A549 (cell line): ENCODE results near the gene TNNC1. TPM values are rescaled to one million over a fixed set of nuclear protein-coding genes. Genes with fewer than 3 reads are reported as not detected.

Experiments used
- ATAC-seq, 2 experiments: fragments of 200-7000 bp in 1 of 2; fragments of >200 bp in 1 of 2; cut with Nextera tagmentation in 1 of 2; cut with Tn5 transposase in 1 of 2; 3 replicates each; pipeline versions ENCODE4 v1.8.0 to v1.9.1; 2018 to 2020; ENCODE audit warnings: mild to moderate bottlenecking in 1 of 2, moderate library complexity in 1 of 2
- CTCF ChIA-PET: fragments of 300-600 bp; sonication (Branson Sonifier 250); formaldehyde crosslinking; extraction: SDS; loops from one replicate; lab custom pipeline; 2021; ENCODE audit warnings: antibody characterized with exemption, inconsistent platforms; lab: Yijun Ruan, JAX
- POLR2A ChIA-PET: fragments of 350-600 bp; formaldehyde crosslinking; extraction: SDS; loops from one replicate; lab custom pipeline; 2021; ENCODE audit warnings: antibody characterized with exemption, inconsistent platforms; lab: Yijun Ruan, JAX
- DNase-seq, 2 experiments: peaks; one replicate each; pipeline versions ENCODE4 v3.0.0 to v3.0.0-alpha.2; 2011 to 2016; ENCODE audit warnings: low read depth in 1 of 2, low spot score in 1 of 2
- FAIRE-seq: peaks from 2 replicates; lab custom pipeline; 2011; peaks lifted over from hg19 to GRCh38; lab: Jason Lieb, UNC
- H3K27ac ChIP-seq, 2 experiments: fragments of >200 bp; sonication (Bioruptor Twin); formaldehyde crosslinking; 3 replicates each; pipeline ENCODE4 v1.5.1; 2016 to 2017
- H3K4me1 ChIP-seq: fragments of >200 bp; sonication (Bioruptor Twin); formaldehyde crosslinking; 3 replicates; pipeline ENCODE4 v1.6.1; 2016
- H3K4me2 ChIP-seq: fragments of >200 bp; sonication (Bioruptor Twin); formaldehyde crosslinking; 3 replicates; pipeline ENCODE4 v1.6.1; 2016
- H3K4me3 ChIP-seq: fragments of >200 bp; sonication (Bioruptor Twin); formaldehyde crosslinking; 3 replicates; pipeline ENCODE4 v1.5.1; 2016
- H3K9me3 ChIP-seq: fragments of >200 bp; sonication (Bioruptor Twin); formaldehyde crosslinking; 3 replicates; pipeline ENCODE4 v1.6.1; 2016
- CBX8 ChIP-seq: fragments of 200-600 bp; sonication (generic); IDR thresholded peaks from 2 replicates; pipeline ENCODE4 v1.6.1; 2016
- CTCF ChIP-seq: fragments of >200 bp; sonication (Bioruptor Twin); formaldehyde crosslinking; IDR thresholded peaks from 3 replicates; pipeline ENCODE4 v1.5.1; 2016
- EHF ChIP-seq: fragments of 250-450 bp; sonication (Bioruptor Pico); IDR thresholded peaks from 2 replicates; pipeline ENCODE4 v1.5.0; 2020; ENCODE audit warnings: mild to moderate bottlenecking
- GATA3 ChIP-seq: IDR thresholded peaks from 2 replicates; pipeline ENCODE4 v1.6.1; 2012; ENCODE audit warnings: borderline replicate concordance
- HOXB5 ChIP-seq: fragments of 250-450 bp; sonication (Bioruptor Pico); IDR thresholded peaks from 2 replicates; pipeline ENCODE4 v1.5.0; 2020; ENCODE audit warnings: mild to moderate bottlenecking, moderate library complexity
- MAFK ChIP-seq: fragments of 450-650 bp; IDR thresholded peaks from 2 replicates; pipeline ENCODE4 v1.6.1; 2014; ENCODE audit not compliant: partially characterized antibody
- MAX ChIP-seq: IDR thresholded peaks from 2 replicates; pipeline ENCODE4 v1.6.1; 2012
- MAZ ChIP-seq: fragments of 150-350 bp; IDR thresholded peaks from 2 replicates; pipeline ENCODE4 v1.6.1; 2014; ENCODE audit warnings: antibody characterized with exemption, low read depth, low read length, borderline replicate concordance
- NPAS2 ChIP-seq: fragments of 250-450 bp; sonication (Bioruptor Pico); IDR thresholded peaks from 2 replicates; pipeline ENCODE4 v1.8.0; 2022; ENCODE audit warnings: mild to moderate bottlenecking, moderate library complexity, borderline replicate concordance
- PBX3 ChIP-seq: IDR thresholded peaks from 2 replicates; pipeline ENCODE4 v1.6.1; 2012
- RAD21 ChIP-seq, 2 experiments: fragments of >200 bp in 1 of 2; sonication (Bioruptor Twin) in 1 of 2; formaldehyde crosslinking in 1 of 2; IDR thresholded peaks in 1 of 2; conservative IDR thresholded peaks in 1 of 2; 2 replicates in 1 of 2; 3 replicates in 1 of 2; pipeline ENCODE4 v1.6.1; 2012 to 2018; ENCODE audit warnings: inconsistent platforms in 1 of 2
- RARB ChIP-seq: fragments of 250-450 bp; sonication (Bioruptor Pico); IDR thresholded peaks from 2 replicates; pipeline ENCODE4 v1.8.0; 2021; ENCODE audit warnings: mild to moderate bottlenecking, moderate library complexity
- RFX5 ChIP-seq: fragments of 450-650 bp; IDR thresholded peaks from 2 replicates; pipeline ENCODE4 v1.7.1; 2014; ENCODE audit warnings: antibody characterized with exemption, mild to moderate bottlenecking, moderate library complexity
- TFCP2L1 ChIP-seq: fragments of 250-450 bp; sonication (Bioruptor Pico); IDR thresholded peaks from 2 replicates; pipeline ENCODE4 v1.5.0; 2021; ENCODE audit warnings: mild to moderate bottlenecking
- ZC3H11A ChIP-seq: fragments of 450-650 bp; IDR thresholded peaks from 2 replicates; pipeline ENCODE4 v1.6.1; 2014; ENCODE audit warnings: antibody characterized with exemption, mild to moderate bottlenecking
- ZFP36 ChIP-seq: fragments of 450-650 bp; IDR thresholded peaks from 2 replicates; pipeline ENCODE4 v1.6.1; 2014; ENCODE audit warnings: borderline replicate concordance; ENCODE audit not compliant: partially characterized antibody
- ZNF302 ChIP-seq: fragments of 250-450 bp; sonication (Bioruptor Pico); IDR thresholded peaks from 2 replicates; pipeline ENCODE4 v1.9.0; 2021; ENCODE audit warnings: inconsistent platforms, mild to moderate bottlenecking, moderate library complexity
- WGBS: methylation state at CpG from one replicate; pipeline ENCODE4 v1.1.6; 2017; ENCODE audit errors: missing lambda C conversion rate; 5-methylcytosine and 5-hydroxymethylcytosine counted together
- polyA plus RNA-seq, 4 experiments: library from polyadenylated mRNA; depleted of rRNA in 3 of 4; stranded (reverse); fragments of >200 nt; fragmentation: RNase III in 1 of 4; extraction: RNeasy Plus Mini Kit Qiagen cat#74134 plus additional on column Dnase treatment in 1 of 4; gene quantifications; 2 replicates in 3 of 4; 3 replicates in 1 of 4; pipeline ENCODE4 v1.2.3, GENCODE V29; 2011 to 2017
- TF ChIP-seq, protein P1 (sequence below): IDR thresholded peaks from 2 replicates; pipeline ENCODE4 v1.6.1; 2012; ENCODE audit warnings: low read depth, borderline replicate concordance

Gene TNNC1
- polyA plus RNA-seq, 2 of the 4 experiments (the other 2 are of a cell fraction): 2.6 to 4.5 TPM

- ChIA-PET CTCF (no interaction called here), POLR2A (no interaction called here)
- WGBS: 86% methylated on average over 8 of the region's 16 CpGs
- FAIRE-seq (no peak), ATAC-seq (no peak), DNase-seq (no peak)
- no peak overlapping the region for H3K4me3 ChIP-seq
- H3K9me3 ChIP-seq: no peaks in the 10 kb centered on the region
- TF ChIP-seq ZNF302 (CRISPR knock-in tag) (no peak), ZFP36 (no peak), ZC3H11A (no peak), PBX3 (no peak), HOXB5 (no peak), MAZ (no peak), RARB (no peak), TFCP2L1 (CRISPR knock-in tag) (no peak), CBX8 (no peak), NPAS2 (CRISPR knock-in tag) (no peak), CTCF (no peak)
- H3K4me2 ChIP-seq: no peak overlapping the region
- no peak overlapping the region for H3K27ac ChIP-seq
- H3K4me1 ChIP-seq: no peaks in the 10 kb centered on the region
Measured at GRCh38 chr3:52477076-52477795, 23.4 kb upstream of the TNNC1 start.

DNA sequence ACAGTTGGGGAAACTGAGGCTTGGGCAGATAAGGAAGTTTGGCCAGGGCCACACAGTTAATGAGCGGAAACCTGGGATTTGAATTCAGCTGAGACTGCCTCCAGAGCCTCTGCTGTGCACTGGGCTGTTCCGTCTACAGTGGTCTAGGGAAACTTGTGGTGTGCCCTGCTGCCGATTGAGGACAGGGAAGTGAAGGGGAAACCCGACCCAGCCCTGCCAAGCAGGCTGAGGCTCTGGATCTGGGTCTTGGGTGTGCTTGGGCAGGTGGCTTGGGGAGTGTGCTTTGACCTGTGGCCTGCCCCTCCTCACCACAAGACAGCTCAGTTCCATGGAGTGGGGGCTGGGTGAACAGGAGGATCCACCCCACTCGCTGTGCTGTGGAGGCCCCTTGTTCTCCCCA, 19.2 kb upstream of the TNNC1 start:
- no peak overlapping the region for H3K27ac ChIP-seq
- CTCF ChIA-PET: interaction anchor here (0.9 to 4.6 kb wide), 23 partner anchors 9 to 243 kb away, joined by 3 to 29 read pairs (median 4); no protein-coding TSS in a partner anchor
- no peak for TF ChIP-seq TFCP2L1 (CRISPR knock-in tag)
- TF ChIP-seq RAD21 (conservative IDR thresholded peaks at IDR 0.05 in 1 of 2, IDR thresholded peaks at IDR 0.05 in 1 of 2): no peak
- TF ChIP-seq ZC3H11A: no peak
- TF ChIP-seq, protein P1, sequence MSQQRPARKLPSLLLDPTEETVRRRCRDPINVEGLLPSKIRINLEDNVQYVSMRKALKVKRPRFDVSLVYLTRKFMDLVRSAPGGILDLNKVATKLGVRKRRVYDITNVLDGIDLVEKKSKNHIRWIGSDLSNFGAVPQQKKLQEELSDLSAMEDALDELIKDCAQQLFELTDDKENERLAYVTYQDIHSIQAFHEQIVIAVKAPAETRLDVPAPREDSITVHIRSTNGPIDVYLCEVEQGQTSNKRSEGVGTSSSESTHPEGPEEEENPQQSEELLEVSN: no peak
- TF ChIP-seq RFX5: no peak
- H3K4me2 ChIP-seq: no peak overlapping the region
- POLR2A ChIA-PET: no interaction called here
- WGBS: 86% methylated on average over 5 of the region's 5 CpGs
- FAIRE-seq: no peak
- H3K4me3 ChIP-seq: no peak overlapping the region
- DNase-seq: no peak
- ATAC-seq: no peak
- no peaks in the 10 kb centered on the region for H3K4me1 ChIP-seq
- H3K9me3 ChIP-seq: no peaks in the 10 kb centered on the region

DNA sequence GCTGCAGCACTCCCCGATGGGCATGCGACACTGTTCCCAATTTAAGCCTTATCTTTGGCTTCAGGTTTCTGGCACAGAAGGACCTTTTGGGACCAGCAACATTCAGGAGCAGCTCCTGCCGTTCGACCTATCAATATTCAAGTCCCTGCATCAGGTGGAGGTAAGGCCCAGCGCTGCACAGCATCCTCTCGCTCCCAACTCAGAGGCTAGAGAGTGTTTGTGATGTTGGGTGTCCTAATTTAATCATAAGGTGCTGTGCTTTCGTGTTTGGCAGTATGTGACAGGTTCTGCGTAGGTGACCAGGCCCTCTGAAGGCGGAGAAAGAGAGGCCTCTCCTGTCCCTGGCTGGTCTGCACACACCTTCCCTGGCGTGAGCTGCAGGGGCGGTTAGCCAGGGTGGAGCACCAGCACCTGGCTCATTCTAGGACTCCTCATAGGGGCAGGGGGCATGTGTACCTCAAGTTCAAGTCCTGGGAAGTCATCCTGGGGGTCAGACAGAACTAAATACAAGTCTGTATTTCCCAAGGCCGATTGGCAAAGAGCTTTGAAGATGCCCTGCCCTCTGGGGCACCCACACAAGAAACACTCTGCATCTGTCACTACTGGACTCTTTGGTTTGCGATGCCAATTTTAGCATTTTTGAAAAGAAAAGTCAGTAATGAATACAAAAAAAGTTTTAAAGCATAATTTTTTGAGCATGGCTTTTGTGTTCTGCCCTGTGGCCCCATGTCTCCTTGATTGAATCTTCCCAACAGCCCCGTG, 18.6 kb upstream of the TNNC1 start:
- no peaks in the 10 kb centered on the region for H3K4me1 ChIP-seq
- H3K27ac ChIP-seq: no peak overlapping the region
- 66% methylated on average over 10 of the region's 14 CpGs for WGBS
- H3K9me3 ChIP-seq: no peaks in the 10 kb centered on the region
- ATAC-seq (peak; percentile 16 to 22; a peak in 3 of 6 replicates), FAIRE-seq (no peak), DNase-seq (no peak)
- TF ChIP-seq MAFK (no peak), MAX (no peak), GATA3 (no peak), EHF (no peak), TFCP2L1 (CRISPR knock-in tag) (no peak)
- POLR2A ChIA-PET: no interaction called here
- no peak overlapping the region for H3K4me3 ChIP-seq
- H3K4me2 ChIP-seq: no peak overlapping the region
- CTCF ChIA-PET: interaction anchor here (0.5 to 4.6 kb wide), 36 partner anchors 9 to 244 kb away, joined by 3 to 29 read pairs (median 4); no protein-coding TSS in a partner anchor
